GM12875 (cell line): ENCODE data around the gene INPP5J.
A peak's percentile ranks its signal among the peaks of the same experiment; 100 is the strongest.

Source experiments
- H3K4me3 ChIP-seq: one replicate; pipeline ENCODE4 v1.5.1; 2011; ENCODE audit warnings: low read depth, low read length, control low read depth
- TF ChIP-seq, protein P1 (sequence below): IDR thresholded peaks from 2 replicates; pipeline ENCODE4 v1.5.1; 2011; ENCODE audit warnings: low read depth, mild to moderate bottlenecking, control low read depth, inconsistent platforms, low read length, moderate library complexity, borderline replicate concordance; ENCODE audit not compliant: insufficient read depth

Gene INPP5J

DNA sequence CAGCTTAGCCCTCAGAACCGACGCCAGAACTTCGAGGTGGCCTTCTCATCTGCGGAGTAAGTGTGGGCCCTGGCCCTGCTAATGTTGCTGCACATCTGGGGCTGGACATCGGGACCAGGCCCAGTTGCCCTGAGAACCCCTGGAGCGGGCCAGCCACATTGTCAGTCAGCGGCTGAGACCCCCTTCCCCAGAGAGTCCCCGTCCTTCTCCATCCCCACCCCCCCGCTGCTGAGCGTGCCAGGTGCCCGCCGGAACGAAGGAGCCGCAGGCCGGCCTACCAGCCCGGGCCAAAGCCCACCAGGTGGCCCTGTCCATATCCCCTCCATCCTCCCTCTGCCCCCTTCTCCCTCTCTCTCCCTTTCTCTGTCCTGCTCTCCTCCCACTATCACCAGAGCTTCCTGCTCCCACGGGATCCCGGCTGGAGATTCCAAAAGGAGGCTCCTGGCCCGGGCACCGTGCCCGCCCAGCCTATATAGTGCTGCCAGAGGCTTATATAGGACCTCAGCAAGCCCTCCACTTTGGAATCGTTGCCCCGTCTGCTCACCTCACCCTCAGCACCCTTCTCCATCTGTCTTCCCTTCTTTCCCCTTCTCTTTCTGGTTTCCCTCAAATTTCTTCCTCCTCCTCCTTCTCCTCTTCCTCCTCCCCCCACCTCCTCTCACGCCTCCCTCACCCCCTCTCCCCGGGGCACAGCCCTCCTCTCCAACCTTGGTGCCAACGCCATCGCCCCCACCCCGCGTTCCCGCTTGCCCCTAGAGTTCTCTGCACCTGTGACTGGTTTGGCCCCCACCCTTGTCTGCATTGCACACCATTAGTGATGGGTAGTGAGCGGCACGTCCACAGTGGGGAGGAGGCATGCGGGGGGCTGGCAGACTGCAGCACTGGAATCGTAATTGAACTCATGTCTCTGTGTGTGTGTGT lies 22.7 kb upstream of the INPP5J start:
- no peak overlapping the region for H3K4me3 ChIP-seq
- TF ChIP-seq, protein P1, sequence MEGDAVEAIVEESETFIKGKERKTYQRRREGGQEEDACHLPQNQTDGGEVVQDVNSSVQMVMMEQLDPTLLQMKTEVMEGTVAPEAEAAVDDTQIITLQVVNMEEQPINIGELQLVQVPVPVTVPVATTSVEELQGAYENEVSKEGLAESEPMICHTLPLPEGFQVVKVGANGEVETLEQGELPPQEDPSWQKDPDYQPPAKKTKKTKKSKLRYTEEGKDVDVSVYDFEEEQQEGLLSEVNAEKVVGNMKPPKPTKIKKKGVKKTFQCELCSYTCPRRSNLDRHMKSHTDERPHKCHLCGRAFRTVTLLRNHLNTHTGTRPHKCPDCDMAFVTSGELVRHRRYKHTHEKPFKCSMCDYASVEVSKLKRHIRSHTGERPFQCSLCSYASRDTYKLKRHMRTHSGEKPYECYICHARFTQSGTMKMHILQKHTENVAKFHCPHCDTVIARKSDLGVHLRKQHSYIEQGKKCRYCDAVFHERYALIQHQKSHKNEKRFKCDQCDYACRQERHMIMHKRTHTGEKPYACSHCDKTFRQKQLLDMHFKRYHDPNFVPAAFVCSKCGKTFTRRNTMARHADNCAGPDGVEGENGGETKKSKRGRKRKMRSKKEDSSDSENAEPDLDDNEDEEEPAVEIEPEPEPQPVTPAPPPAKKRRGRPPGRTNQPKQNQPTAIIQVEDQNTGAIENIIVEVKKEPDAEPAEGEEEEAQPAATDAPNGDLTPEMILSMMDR, result no peak

DNA sequence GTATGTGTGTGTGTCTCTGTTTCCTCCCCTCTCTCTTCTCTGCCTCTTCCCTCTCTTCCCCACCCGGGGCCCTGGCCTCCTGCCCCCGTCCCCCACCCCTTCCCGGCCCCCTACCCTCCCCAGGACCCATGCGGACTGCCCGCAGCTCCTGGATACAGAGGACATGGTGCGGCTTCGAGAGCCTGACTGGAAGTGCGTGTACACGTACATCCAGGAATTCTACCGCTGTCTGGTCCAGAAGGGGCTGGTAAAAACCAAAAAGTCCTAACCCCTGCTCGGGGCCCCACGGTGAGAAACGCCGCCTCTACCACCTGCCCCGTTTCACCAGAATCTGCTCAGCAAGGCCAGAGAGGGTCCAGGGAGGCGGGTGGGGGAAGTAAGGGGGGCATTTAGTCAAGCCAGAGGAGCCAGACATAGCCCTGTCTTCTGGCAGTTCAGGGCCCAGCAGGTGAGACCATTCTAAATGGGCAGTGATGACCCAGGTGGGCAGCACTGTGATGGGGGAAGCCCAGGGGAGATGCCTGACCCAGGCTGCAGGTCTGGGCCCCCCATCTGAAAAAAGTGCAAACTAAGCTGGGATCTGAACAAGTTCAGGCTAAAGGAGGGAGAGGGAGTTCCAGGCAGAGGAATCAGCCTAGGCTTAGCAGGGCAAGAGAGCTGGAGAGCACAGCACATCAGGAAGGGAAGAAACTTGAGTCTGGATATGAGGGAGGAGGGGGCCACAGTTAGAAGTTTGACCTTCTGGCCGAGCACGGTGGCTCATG lies 21.8 kb upstream of the INPP5J start:
- TF ChIP-seq, protein P1, result no peak
- no peak overlapping the region for H3K4me3 ChIP-seq

DNA sequence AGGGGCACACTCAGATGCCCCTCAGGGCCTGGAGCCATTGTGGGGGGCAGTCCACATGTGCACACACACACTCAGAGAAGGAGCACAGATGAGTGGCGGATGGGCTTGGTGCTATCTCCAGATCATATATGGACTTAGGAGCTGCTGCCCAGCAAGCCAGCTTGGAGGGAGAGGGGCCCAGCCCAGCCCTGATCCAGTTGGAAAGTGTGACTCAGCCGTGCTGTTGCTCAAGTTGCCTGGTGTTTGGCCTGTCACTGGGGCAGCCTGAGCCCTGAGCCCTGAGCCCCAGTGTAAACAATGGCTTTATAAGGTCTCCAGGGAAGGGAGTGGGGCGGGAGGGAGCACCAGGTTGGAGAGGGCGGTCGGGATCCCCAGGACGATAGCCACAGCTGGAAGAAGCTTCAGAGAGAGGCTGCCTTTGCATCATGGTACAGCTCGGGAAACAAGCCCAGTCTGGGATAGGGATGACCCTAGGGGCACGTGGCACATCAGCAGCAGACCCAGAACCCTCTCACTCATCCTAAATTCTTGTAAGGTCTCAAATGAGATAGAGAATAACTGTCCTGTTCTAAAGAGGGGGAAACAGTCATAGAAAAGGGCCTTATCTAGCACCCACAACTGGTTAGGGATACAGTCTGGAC lies 20.2 kb upstream of the INPP5J start:
- H3K4me3 ChIP-seq, result no peak overlapping the region
- TF ChIP-seq, protein P1, result no peak

DNA sequence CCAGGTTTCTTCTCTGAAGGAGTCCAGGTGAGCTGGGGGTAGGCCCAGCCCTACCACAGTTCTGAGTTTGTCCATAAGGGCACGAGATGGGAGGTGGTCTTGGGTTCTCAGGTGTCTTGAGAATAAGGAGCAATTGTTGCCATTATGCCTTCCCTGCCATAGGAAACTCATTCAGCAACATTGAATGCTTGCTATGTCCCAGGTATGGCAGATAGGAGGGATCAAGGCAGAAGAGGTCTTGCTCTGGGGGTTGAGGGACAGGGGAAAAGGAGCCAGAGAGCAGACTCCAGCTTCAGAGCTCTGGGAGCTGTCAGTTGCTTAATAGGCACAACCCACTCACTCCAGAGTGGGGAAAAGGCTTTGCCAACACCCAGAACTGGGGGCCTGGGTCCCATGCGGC lies 19.7 kb upstream of the INPP5J start:
- TF ChIP-seq, protein P1, result no peak
- H3K4me3 ChIP-seq, result no peak overlapping the region

DNA sequence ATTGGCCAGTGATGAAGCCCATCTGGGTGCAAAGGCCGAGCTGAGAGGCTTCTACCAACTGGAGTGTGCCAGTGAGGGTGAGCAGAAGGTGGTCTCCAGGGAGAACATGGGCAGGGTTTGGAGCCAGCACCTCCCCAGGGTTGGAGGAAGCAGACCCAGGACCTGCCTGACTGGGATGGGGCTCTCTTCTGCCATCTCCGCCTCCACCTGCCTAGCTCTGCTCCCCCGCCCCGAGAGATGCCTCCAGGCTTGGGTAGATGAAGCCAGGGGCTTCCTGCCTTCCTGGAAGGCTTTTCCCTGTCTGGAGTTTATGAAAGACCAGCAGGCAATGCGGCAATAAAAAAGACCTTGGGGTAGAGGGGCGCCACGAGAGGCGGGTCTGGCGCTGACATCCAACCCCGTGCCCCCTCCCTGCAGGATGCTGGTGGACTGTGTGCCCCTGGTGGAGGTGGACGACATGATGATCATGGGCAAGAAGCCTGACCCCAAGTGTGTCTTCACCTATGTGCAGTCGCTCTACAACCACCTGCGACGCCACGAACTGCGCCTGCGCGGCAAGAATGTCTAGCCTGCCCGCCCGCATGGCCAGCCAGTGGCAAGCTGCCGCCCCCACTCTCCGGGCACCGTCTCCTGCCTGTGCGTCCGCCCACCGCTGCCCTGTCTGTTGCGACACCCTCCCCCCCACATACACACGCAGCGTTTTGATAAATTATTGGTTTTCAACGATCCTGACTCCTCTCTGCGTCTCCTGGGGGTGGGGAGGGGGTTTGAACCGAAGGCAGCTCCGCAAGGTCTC lies 18.7 kb upstream of the INPP5J start:
- H3K4me3 ChIP-seq, result no peak overlapping the region
- TF ChIP-seq, protein P1, result no peak

DNA sequence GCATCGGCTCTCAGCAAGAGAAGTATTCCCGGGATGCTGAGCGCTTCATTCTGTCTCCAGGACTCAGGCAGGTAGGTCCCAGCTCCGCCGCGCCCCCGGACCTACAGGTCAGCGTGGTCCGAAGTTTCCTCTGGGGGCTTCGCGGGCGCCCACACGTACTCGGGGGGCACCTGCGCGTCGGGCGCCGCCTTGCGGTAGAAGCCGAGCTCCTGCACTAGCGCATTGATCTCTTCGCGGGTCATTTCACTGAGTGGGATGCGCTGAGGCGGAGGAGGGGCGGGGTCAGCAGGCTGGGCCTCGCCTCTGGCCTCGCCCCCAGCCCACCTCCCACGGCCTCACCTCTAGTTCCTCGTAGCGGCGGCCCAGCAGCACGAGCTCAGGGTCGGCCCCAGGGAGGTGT lies 17.9 kb upstream of the INPP5J start:
- TF ChIP-seq, protein P1, result peak; percentile 61; the same call in 1 of the 2 replicates
- no peak overlapping the region for H3K4me3 ChIP-seq
